A549 (cell line): ENCODE data around the gene TMEM185B.
"Not testable (repeated sequence)": the region's sequence is repeated elsewhere in the genome, so short reads cannot be mapped to it uniquely, and the experiment has no call there.

Experiments
- CTCF ChIP-seq: fragments of >200 bp; sonication (Bioruptor Twin); formaldehyde crosslinking; IDR thresholded peaks from 3 replicates; pipeline ENCODE4 v1.5.1; 2016
- EHMT2 ChIP-seq: fragments of 200-600 bp; sonication (generic); IDR thresholded peaks from 2 replicates; pipeline ENCODE4 v1.6.1; 2016; ENCODE audit warnings: antibody characterized with exemption, low read depth, mild to moderate bottlenecking, moderate library complexity
- EP300 ChIP-seq, 2 experiments: fragments of >200 bp; sonication (Bioruptor Twin); formaldehyde crosslinking; IDR thresholded peaks; 2 replicates in 1 of 2; 3 replicates in 1 of 2; pipeline ENCODE4 v1.6.1; 2016 to 2017
- ESRRA ChIP-seq: fragments of 150-350 bp; IDR thresholded peaks from 2 replicates; pipeline ENCODE4 v1.6.1; 2014; ENCODE audit warnings: mild to moderate bottlenecking, low read length, borderline replicate concordance
- HDAC2 ChIP-seq: fragments of 200-600 bp; sonication (generic); IDR thresholded peaks from 2 replicates; pipeline ENCODE4 v1.6.1; 2016
- MAX ChIP-seq: IDR thresholded peaks from 2 replicates; pipeline ENCODE4 v1.6.1; 2012
- PHF8 ChIP-seq: fragments of 200-600 bp; sonication (generic); IDR thresholded peaks from 2 replicates; pipeline ENCODE4 v1.6.1; 2016; ENCODE audit warnings: low read depth, mild to moderate bottlenecking, antibody characterized with exemption, moderate library complexity, borderline replicate concordance
- POLR2A ChIP-seq: IDR thresholded peaks from 2 replicates; pipeline ENCODE4 v1.6.1; 2012; ENCODE audit warnings: mild to moderate bottlenecking, low read length
- TF ChIP-seq, protein P1 (sequence below): fragments of 450-650 bp; IDR thresholded peaks from 2 replicates; pipeline ENCODE4 v1.6.1; 2014; ENCODE audit warnings: antibody characterized with exemption

DNA sequence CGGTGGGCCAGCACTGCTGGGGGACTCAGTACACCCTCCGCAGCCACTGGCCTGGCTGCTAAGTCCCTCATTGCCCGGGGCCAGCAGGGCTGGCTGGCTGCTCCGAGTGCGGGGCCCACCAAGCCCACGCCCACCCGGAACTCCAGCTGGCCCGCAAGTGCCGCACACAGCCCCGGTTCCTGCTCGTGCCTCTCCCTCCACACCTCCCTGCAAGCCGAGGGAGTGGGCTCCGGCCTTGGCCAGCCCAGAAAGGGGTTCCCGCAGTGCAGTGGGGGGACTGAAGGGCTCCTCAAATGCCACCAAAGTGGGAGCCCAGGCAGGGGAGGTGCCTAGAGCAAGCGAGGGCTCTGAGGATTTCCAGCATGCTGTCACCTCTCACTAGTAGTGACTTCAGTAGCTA is 36.7 kb upstream of the TMEM185B start:
- not testable (repeated sequence) for TF ChIP-seq HDAC2; MAX; CTCF; POLR2A; EP300 (IDR thresholded peaks at IDR 0.05); PHF8; EHMT2; ESRRA
- TF ChIP-seq, protein P1, sequence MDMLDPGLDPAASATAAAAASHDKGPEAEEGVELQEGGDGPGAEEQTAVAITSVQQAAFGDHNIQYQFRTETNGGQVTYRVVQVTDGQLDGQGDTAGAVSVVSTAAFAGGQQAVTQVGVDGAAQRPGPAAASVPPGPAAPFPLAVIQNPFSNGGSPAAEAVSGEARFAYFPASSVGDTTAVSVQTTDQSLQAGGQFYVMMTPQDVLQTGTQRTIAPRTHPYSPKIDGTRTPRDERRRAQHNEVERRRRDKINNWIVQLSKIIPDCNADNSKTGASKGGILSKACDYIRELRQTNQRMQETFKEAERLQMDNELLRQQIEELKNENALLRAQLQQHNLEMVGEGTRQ = not testable (repeated sequence)
